Activated T-helper 2 cell treated with anti-CD3 and anti-CD28 coated beads, Interferon-gamma antibody, Interleukin-2, Interleukin-4, amounts not matched to agents 10 μg/mL and 5 μg/mL and 100 μg/mL, durations not matched to agents 14 hours and 24 hours and 36 hours (primary cell): Measurements from ENCODE around the gene TNFSF10. TPM values are rescaled to one million over a fixed set of nuclear protein-coding genes. Genes with fewer than 3 reads are reported as not detected.

Source experiments
- total RNA-seq: library from RNA; stranded (reverse); gene quantifications from 2 replicates; pipeline ENCODE4 v1.2.3, GENCODE V29; 2022

The TNFSF10 gene
- total RNA-seq, 1 donor from 2014 or later = 54.8 TPM

Other genes with a start within 250 kb of the TNFSF10 start
- not detected in 2 replicates for gene GHSR, start 75.0 kb downstream of the TNFSF10 start, total RNA-seq
- gene NCEH1, start 187.6 kb upstream of the TNFSF10 start, total RNA-seq = 9.6 and 10.0 TPM in 2 replicates
- gene ECT2, start 227.3 kb upstream of the TNFSF10 start, total RNA-seq = 39.5 and 40.3 TPM in 2 replicates